OCI-M1 (cell line): ENCODE data around the gene PXDC1.
A peak's percentile ranks its signal among the peaks of the same experiment; 100 is the strongest.
"Not testable (repeated sequence)": the region's sequence is repeated elsewhere in the genome, so short reads cannot be mapped to it uniquely, and the experiment has no call there.

Experiments
- DNase-seq: peaks from one replicate; lab custom pipeline; 2025; lab: John Stamatoyannopoulos, UW

Gene PXDC1

DNA sequence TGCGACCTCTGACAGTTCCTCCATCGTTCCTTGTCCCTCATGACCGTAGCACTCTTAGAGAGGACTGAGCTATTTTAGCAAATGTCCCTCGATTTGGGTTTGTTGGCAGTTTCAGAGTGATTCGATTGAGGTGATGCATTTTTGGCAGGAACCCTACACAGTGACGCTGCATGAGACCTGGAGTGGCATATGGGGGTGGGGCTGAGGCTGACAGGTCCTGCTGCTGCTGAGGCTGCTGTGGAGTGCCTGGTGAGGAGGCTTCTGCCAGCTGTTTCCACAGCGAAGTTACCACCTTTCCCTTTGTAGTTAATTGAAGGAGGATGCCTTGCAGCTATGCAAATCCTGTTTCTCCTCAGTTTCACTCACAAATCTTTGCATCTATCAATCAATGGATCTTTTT, 19.8 kb downstream of the PXDC1 start:
- no peak for DNase-seq

- DNase-seq: no peak
These were observed 21.7 kb downstream of the PXDC1 start for GRCh38 chr6:3729603-3730344.

DNA sequence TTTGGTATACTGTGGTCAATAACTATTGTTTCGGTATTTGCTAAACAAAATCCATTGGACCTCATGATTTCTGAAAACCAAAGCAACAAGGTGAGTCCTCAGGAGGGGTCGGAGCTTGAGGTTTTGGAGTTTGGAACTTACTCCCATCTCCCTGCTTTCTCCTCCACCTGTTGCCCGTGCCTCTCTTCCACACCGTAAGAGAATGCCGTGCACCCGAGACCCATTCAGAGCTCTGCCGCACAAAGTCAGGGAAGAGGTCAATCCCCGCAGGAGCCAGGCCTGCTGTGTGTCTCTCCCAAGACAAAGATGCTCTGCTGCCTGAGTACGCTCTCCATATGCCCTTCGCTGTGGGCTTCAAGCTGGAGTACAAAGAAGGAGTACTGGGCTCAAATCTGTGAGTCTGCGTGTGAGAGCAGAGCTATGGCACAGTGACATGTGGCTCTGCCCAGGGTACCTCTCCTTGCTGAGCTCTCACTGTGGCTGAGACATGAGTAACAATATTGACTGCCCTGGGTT, 23.9 kb downstream of the PXDC1 start:
- no peak for DNase-seq

DNA sequence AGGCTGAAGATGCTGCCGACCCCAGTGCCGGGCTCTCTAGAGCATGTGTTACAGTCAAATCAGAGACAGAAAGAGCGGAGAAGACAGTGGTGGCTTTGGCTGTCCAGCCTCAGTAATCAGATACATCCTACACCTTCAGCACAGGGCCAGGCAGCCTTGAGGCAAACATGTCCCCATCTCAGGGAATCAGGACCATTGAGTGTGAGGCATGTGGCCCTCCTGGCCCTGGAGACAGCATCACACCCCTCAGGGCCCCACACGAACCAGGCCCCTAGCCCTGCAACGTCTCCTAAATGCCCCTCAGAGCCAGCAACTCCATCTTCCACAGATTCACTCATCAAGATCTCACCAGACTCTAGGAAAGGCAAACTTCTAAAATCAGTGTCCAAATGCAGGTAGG, 24.5 kb downstream of the PXDC1 start:
- no peak for DNase-seq

- DNase-seq: no peak
These were observed 25.1 kb downstream of the PXDC1 start for GRCh38 chr6:3726421-3726820.

DNA sequence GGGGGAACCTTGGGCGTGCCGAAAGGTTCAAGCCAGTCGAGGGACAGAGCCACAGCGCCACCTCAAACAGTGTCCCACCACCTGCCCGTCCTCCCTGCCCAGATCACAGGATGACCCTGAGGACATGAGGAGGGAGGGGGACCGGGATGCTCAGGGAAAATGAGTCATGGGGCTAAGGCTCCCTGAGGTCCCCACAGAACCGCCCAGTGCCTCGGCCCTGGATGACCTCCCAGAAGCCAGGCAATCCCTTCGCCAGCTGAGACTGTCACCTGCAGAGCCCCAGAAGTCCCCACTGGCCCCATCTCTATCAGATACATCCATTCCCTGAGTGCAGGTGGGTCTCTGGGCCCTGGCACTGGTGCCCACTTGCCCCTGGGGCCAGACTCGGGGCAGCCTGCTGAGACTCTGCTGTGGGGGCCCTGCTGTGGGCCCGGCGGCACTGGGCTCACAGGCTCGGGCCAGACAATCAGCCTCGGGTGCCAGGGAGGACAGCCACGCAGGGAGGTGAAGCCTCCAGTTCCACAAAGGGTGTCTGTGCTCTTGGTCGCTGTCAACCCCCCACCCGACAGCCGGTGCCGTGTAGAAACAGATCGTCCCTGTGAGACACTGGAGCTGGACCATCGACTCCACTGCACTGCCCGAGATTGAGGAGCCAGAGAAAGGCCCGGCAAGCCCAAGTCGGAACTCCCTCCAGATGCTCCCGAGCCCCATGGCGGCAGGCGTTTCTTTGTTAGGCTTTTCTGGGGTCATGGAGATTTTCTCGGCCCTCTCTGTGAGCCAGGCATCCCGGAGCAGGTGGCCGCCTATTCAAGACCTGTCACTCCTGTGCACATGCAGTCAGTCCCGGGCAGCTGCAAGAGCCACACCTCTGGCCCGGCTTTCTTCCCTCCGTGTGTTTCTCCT, 26.1 kb downstream of the PXDC1 start:
- DNase-seq: no peak

DNA sequence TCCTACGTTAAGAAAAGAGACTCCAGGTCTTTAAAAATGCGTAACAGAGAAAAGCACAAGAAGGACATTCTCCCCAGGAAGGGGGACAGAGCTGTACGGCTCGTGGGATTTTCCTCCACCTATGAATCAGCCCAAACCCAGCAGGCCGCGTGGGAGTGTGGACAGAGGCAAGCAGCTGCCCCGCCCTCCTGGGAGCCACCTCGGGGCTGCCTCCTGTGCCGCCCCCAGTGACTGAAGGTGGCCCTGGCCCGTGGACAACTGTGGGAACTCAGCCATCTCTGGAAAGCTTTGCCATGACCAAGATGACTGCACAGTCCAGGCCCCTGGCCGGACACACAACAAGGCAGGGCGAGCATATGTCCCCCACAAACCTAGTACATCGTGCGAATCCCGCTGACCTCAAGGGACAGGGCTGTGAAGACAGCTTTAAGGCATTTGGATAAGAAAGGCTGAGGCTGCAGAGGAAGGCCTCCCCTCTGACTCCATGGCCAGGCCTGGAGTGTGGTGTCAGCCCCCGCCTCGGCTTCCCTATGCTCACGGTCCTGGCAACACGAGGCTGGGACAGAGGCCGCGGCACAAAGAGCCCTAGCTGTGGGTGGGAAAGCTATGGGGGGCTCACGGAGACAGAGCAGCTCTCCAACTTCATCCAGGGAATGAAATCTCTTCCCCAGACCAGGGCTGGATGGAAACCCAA, 26.9 kb downstream of the PXDC1 start:
- no peak for DNase-seq

DNA sequence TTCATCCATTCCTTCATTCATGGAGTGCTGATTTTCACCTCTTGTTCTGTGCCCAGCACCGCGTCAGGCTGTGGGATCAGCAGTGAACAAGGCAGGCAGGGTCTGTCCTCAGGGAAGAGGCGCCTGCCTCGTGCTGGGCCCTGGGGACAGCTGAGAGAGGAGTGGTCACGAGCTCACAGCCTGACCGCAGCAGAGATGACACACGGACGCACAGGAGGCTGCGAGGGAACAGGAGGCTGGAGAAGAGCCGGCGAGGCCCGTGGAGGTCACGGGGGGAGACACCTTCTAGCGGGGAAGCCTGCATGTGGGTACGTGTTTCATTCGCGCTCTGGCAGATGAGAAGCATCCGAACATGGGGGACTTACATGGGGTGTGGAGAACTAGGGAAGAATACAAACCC, 27.5 kb downstream of the PXDC1 start:
- DNase-seq: no peak

GRCh38 chr6:3723251-3723650, 28.3 kb downstream of the PXDC1 start:
- no peak for DNase-seq

GRCh38 chr6:3722785-3723184, 28.7 kb downstream of the PXDC1 start:
- DNase-seq: no peak

- DNase-seq: no peak
These were observed 29.5 kb downstream of the PXDC1 start for GRCh38 chr6:3721810-3722621.

DNA sequence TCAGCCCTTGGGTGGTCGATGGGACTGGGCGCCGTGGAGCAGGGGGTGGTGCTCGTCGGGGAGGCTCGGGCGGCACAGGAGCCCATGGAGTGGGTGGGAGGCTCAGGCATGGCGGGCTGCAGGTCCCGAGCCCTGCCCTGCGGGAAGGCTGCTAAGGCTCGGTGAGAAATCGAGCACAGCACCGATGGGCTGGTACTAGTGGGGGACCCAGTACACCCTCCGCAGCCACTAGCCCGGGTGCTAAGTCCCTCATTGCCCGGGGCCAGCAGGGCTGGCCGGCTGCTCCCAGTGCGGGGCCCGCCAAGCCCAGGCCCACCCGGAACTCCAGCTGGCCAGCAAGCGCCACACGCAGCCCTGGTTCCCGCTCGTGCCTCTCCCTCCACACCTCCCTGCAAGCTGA, 30.7 kb downstream of the PXDC1 start:
- not testable (repeated sequence) for DNase-seq

DNA sequence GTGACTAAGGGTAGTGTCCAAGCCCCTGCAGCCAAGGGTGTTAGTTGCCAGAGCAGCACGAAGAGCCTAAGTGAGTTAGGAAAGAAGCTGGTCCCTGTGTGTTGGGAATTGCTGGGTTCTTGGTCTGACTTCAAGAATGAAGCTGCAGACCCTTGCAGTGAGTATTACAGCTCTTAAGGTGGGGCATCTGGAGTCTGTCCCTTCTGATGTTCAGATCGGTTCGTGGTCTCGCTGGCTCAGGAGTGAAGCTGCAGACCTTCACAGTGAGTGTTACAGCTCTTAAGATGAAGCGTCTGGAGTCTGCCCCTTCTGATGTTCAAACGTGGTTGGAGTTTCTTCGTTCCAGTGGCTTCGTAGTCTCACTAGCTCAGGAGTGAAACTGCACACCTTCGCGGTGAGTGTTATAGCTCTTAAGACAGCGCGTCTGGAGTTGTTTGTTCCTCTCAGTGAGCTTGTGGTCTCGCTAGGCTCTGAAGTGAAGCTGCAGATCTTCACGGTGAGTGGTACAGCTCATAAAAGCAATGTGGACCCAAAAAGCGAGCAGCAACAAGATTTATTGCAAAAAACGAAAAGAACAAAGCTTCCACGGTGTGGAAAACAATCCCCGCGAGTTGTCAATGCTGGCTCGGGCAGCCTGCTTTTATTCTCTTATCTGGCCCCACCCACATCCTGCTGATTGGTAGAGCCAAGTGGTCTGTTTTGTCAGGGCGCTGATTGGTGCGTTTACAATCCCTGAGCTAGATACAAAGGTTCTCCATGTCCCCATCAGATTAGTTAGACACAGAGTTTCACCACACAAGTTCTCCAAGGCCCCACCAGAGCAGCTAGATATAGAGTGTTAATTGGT, 31.8 kb downstream of the PXDC1 start:
- no peak for DNase-seq

DNA sequence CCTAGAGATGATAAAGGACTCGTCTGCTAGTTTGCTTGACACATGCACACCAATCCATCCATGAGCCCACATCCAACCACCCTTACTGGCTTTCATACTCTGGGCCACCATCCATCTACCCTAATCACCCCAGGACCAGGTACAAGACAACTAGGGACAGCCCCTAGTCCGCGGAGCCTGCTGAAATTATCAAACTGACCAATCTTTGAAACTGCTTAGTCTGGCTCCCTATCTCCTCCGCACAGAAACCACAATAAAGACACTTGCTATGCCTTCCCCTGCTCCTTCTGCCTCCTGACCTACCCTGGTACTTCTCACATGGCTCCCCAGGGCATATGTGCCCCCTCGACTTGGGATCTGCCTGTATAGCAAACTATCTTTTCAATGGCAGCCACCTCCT, 33.1 kb downstream of the PXDC1 start:
- peak; percentile 89 for DNase-seq

DNA sequence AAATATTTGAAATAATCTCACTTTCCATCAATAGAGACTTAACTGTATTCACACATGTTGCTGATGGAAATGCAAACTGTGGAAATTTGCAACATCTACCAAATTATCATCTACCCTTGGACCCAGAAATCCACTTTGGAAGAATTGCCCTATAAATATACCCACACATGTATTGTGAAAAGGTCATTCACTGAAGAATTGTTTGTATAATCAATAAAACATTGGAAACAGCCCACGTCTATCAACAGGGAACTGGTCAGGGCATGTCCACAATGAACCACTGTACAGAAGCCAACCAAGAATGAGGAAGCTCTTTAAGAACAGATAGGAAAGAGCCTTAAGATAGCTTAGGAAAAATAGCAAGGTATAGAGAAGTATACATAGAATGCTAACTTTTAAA, 36.2 kb downstream of the PXDC1 start:
- peak; percentile 18 for DNase-seq

- DNase-seq: no peak
These were observed 36.7 kb downstream of the PXDC1 start for GRCh38 chr6:3714768-3715167.

- no peak for DNase-seq
These were observed 37.4 kb downstream of the PXDC1 start for GRCh38 chr6:3714111-3714510.

DNA sequence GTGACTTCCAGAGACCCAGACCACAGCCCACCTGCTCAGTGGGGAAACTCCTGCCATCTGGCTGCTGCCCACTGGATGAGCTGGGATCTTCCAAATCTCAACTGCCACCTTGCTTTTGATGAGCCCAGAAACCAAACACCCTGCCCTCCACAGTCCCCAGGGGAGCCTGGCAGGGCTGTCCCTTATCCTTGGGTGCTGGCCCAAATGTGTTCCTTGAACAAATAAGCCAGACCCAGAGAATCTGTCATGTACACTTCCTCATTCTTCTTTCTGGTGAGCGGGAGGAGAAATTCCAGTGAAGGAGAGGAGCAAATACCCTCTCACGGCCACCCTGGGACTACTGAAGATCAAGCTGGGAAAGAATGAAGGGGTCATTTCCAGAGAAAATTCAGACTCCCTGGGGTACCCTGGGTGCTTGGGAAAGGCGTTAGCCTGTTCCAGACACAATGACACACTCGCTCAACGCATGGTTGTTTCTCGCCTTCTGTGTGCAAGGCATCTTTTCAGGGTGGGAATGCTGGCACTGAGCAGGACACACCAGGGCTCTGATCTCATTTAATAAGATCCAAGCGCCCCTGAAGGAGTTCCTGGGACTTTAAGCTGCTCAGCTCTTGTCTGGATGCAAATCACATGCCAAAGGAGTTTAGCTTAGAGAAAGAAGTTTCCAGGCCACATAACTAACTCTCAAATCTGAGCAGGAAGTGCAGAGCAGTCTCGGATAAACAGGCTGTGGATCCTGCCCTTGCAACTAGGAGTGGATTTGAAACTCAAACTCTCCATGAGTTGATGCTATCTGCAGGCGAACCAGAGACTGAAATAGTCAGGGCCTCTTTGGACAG, 38.5 kb downstream of the PXDC1 start:
- no peak for DNase-seq

GRCh38 chr6:3711776-3712175, 39.7 kb downstream of the PXDC1 start:
- DNase-seq: no peak

GRCh38 chr6:3710403-3710802, 41.1 kb downstream of the PXDC1 start:
- no peak for DNase-seq
